HG02884 (cell line): ENCODE measurements around the gene RSRC1.
"Not testable (repeated sequence)": the region's sequence is repeated elsewhere in the genome, so short reads cannot be mapped to it uniquely, and the experiment has no call there.

Source experiments
- ATAC-seq: cut with Tn5 transposase; IDR thresholded peaks from one replicate; pipeline ENCODE4 v1.9.1; 2021; ENCODE audit warnings: mild to moderate bottlenecking, moderate library complexity; ENCODE audit not compliant: unreplicated experiment

RSRC1 gene

GRCh38 chr3:158381262-158381868 is 271.5 kb downstream of the RSRC1 start:
- ATAC-seq: no peak

- ATAC-seq: no peak
Observed at GRCh38 chr3:158382479-158382878, 272.6 kb downstream of the RSRC1 start.

DNA sequence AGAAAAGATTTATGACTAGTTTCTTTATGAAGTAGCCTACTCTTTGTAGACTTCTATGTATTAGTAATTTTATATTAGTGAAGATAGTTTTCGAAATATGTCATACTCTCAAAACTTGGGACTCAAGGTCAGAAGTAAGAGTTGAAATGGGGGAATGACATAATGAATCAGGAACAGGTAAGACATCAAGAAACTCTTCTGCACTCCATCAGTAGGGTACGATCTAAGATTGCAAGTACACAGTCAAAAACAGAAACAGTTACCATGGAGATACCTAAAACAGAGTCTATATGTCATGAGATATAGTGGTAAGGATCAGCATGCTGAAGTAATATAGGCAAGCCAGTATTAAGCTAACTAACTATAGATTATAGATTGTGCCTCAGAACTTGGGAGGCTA is 274.1 kb downstream of the RSRC1 start:
- ATAC-seq: peak; percentile 80

- ATAC-seq: no peak
Observed at GRCh38 chr3:158395421-158395820, 285.5 kb downstream of the RSRC1 start.

DNA sequence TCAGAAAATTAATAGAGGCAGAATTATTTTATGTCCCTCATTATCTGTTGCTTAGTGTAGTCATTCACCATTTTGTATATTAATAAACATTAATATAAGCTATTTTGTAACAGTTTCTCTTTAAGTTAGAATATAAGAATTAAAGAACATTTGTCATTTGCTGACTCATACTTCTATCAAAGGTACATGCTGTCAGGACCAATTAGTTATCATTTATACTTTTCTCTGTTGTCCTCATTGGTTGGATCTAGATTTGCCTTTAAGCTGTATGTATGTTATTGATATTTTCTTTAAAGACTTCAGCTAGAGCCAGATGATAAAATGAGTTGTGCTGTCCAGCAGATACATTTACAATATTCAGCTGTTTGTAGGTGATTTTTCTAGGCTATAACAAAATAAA is 292.7 kb downstream of the RSRC1 start:
- no peak for ATAC-seq

GRCh38 chr3:158403013-158403412 is 293.1 kb downstream of the RSRC1 start:
- no peak for ATAC-seq

DNA sequence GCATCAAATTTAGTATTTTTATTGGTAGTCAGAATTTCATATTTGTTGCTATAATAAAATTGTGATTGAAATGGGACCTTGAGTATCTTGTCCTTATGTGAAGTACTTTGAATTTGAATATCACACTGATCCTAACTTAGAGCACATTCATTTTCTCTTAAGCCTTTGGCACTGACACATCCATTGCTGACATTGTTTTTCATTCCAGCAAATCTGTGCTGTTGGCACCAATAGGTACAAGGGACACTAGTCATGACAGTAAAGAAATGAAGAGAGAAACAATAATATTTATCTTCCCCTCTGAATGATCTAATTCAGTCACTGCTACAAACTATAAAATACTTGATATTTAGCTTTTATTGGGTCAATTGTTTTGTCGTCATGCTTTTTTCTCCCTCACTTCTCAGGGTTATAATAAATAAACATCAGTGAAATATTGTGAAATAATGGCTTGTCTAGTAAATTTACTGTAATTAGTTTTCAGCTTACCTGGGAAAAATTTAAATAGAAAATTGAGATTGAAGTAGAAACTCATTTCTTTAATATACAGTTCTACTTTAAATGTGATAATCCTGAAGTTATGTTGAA is 294.3 kb downstream of the RSRC1 start:
- ATAC-seq: no peak

- no peak for ATAC-seq
Observed at GRCh38 chr3:158405507-158405906, 295.6 kb downstream of the RSRC1 start.

DNA sequence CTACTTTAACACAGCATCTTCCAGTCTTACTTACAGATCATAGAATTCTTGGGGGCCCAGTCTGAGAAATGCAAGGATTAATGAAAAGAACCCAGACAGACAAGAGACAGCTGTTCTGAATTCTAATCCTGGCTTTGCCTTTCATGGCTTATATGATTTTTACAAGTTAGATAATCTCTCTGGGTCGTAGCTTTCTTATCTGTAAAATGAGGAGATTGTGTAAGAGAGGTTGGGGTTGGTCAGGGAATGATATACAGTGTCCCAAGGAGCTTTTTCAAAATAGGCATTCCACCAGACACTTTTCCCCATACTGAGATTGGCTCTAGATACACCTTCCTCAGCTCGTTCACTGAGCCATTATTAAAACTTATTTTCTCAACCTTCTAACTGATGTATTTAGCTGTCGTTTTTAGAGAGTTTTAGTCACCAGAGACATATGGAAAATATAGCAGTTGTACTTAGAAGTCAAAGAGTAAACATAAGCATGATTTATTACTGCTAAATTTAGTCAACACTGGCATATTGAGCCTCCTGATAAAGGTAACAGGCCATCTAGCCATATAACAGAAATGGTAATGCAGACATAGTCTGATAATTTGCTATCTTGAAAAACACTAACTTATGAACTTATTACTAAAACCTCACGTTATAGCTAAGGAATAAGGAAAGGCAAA is 298.1 kb downstream of the RSRC1 start:
- ATAC-seq: no peak

- ATAC-seq: not testable (repeated sequence)
Observed at GRCh38 chr3:158408518-158408897, 298.6 kb downstream of the RSRC1 start.

DNA sequence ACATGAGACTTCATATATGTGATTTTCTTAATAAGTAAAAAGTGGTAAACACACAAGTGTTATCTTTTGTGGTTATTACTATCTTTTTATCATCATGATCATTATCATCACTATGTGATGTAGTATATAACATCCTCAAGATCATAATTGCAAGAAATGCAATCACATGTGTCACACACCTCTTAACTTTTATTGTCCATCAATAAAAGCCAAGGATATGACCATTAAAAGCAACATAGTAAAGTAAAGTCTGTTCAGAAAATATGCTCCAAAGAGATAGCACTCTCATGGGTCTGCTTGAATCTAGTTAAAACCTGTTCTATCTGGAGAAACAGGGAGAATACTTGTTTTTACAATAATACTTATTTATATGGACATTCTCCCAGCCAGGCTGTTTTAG is 308.1 kb downstream of the RSRC1 start:
- no peak for ATAC-seq

- no peak for ATAC-seq
Observed at GRCh38 chr3:158419820-158420653, 310.1 kb downstream of the RSRC1 start.

GRCh38 chr3:158420654-158421396 is 310.9 kb downstream of the RSRC1 start:
- ATAC-seq: peak; percentile 95

DNA sequence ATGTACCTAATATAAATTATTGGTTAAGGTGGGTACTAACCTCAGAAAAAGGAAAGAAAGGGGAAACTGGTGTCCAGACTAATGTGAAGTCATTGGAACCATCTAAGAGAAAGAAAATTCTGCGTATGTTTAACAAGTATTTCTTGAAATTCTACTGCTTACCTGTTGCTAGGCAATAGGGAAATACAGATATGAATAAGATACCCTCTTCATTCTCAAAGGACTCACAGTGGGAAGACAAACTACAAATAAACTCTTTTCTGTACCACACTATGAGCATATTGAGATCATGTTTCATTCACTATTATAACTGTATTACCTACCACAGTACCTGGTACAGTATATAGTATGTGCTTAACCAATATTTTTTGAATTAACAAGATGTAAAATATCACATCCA is 320.6 kb downstream of the RSRC1 start:
- no peak for ATAC-seq

- ATAC-seq: no peak
Observed at GRCh38 chr3:158430968-158431367, 321.1 kb downstream of the RSRC1 start.

GRCh38 chr3:158431829-158432228 is 321.9 kb downstream of the RSRC1 start:
- ATAC-seq: no peak

DNA sequence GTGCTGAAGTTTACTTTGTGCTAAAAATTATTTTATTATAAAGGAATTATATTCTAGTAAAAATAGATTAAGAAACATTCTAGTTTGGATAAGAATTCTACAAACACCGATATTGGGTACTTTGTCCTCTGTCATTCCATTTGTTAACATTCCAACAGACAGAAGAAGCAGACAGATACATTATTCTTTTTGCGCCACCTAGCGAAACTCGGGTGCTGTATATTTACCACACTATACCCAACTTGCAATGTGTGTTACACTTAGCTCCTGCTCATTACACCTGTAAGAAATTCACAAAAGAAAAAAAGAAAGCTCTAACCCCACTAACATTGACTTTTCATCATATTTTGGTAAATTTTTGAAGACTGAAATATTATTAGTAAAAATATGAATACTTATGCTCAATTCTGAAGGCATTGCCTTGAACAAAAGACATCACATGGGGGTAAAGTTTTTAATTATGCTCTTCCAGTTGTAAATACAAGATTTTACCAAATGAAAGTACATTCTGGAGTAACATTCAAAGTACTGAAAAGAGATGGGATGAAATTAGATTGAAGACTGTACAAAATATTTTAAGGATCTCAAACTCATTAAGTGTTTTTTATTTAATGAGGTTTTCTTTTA is 324.6 kb downstream of the RSRC1 start:
- peak; percentile 99 for ATAC-seq

- ATAC-seq: peak; percentile 98
Observed at GRCh38 chr3:158443632-158444031, 333.7 kb downstream of the RSRC1 start.

- ATAC-seq: no peak
Observed at GRCh38 chr3:158447408-158447807, 337.5 kb downstream of the RSRC1 start.

DNA sequence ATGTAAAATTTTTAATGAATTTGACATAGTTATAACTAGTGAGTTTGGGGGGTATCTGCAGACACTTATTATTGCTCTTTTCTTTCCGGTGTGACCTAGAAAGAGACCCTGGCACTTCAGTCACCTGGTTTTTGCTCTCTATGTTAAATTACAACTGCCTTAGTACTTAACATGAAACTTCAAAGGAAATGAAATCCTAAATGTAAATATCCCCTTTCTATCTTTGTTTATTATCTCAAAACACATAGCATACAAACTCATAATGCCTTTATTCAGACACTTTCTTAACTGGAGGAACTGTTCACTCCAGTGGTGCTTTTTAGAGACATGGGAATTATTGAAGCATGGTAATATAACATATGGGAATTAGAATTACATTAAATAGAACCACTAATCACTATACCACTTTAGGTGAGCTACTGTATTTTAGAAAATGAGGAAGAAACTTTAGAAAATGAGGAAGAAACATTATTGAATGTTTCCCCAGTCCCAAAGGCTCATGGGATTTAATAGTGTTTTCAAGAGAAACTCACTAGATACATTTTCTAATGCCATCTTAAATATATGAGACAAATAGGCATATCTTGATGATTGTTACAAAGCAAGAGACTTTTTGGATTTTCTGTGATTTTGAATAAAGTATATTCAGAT is 341.6 kb downstream of the RSRC1 start:
- no peak for ATAC-seq
